HG03097 (cell line): ENCODE measurements around the gene FHIP2A.
A peak's percentile ranks its signal among the peaks of the same experiment; 100 is the strongest.
"Not testable (repeated sequence)": the region's sequence is repeated elsewhere in the genome, so short reads cannot be mapped to it uniquely, and the experiment has no call there.

Experiments
- ATAC-seq: cut with Tn5 transposase; IDR thresholded peaks from one replicate; pipeline ENCODE4 v1.9.1; 2021; ENCODE audit not compliant: unreplicated experiment, low FRiP score

FHIP2A gene

GRCh38 chr10:114811862-114812261 lies 9.7 kb upstream of the FHIP2A start:
- no peak for ATAC-seq

- ATAC-seq, result no peak
Measured at GRCh38 chr10:114815791-114816190, 5.8 kb upstream of the FHIP2A start.

- ATAC-seq, result no peak
Measured at GRCh38 chr10:114816308-114816707, 5.3 kb upstream of the FHIP2A start.

- no peak for ATAC-seq
Measured at GRCh38 chr10:114819322-114819721, 2.3 kb upstream of the FHIP2A start.

DNA sequence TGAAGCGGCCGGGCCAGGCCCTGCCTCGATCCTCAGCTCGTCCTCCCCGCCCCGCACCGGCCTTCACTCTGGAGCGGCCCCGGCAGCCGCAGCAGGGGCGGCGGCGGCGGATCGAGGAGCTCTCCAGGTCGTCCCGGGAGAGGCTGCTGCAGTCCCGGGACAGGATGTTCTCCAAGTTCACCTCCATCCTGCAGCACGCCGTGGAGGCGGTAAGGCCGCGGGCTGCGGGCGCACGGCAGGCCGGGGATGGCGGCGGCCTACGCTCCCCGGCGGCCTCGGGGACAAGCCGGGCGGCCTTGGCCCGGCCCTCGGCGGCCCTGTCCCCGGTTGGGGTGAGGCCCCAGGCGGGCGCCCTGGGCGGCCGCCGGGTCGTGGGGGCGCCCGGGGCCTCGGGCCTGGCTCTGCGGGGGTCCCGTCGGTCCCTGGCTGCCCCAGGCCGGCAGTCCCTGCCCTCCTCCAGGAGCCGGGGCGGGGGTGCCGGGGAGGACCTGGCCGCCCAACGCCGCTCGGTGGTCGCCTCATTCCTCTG lies 399 bp downstream of the FHIP2A start:
- peak; percentile 34 for ATAC-seq

GRCh38 chr10:114822444-114823076 lies 980 bp downstream of the FHIP2A start:
- peak; percentile 18 for ATAC-seq

- ATAC-seq, result no peak
Measured at GRCh38 chr10:114823077-114823463, 1.5 kb downstream of the FHIP2A start.

DNA sequence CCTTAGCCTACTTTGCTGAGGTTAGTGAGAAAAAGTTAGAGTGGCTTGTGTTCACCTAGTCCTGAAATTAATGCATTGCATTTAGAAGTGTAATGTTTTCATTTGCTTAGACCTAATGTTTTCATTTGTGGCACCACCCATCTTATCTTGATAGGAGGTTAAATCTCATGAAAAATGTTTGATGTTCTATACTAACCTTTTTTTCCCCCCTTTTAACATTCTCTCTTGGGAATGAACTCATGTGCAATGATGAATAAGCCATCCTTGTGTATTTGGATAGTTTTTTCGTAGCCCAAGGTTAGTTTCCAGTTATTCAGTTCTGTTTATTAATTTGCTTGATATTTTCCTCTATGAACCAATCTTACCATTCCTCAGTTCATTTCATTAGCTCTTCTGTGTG lies 2.8 kb downstream of the FHIP2A start:
- no peak for ATAC-seq

DNA sequence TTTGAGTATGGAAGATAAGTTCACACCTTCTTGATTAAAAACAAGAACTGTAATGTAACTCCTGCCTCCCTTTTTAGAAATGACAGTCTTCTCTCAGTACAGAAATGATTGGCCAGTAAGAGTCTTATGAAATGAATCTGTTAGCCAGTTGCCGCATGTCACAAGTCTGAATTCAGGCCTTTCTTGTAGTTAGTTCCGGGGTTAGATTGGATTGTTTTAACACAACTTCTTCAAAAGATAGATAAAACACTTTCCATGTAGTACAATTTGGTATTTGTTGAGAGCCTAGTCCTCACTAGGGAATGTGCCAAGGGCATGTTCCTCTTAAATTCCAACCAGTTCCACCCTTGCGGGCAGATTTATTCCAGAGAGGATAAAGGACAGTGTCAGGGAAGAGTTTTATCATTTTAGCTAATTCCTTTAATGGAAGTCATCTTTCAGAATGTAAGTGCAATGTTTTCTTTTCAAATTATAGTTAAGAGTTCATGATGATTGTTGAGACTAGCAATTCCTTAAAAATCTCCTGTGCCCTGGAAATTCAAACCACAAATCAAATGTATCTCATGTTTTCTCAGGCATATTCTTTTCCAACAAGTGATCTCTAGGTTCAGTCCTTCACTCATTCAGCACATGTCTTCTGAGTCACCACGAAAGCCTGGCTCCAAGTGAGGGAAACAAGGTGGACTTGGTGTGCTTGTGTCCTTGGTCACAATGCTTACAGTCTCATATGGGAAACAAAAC lies 4.1 kb downstream of the FHIP2A start:
- peak; percentile 45 for ATAC-seq

DNA sequence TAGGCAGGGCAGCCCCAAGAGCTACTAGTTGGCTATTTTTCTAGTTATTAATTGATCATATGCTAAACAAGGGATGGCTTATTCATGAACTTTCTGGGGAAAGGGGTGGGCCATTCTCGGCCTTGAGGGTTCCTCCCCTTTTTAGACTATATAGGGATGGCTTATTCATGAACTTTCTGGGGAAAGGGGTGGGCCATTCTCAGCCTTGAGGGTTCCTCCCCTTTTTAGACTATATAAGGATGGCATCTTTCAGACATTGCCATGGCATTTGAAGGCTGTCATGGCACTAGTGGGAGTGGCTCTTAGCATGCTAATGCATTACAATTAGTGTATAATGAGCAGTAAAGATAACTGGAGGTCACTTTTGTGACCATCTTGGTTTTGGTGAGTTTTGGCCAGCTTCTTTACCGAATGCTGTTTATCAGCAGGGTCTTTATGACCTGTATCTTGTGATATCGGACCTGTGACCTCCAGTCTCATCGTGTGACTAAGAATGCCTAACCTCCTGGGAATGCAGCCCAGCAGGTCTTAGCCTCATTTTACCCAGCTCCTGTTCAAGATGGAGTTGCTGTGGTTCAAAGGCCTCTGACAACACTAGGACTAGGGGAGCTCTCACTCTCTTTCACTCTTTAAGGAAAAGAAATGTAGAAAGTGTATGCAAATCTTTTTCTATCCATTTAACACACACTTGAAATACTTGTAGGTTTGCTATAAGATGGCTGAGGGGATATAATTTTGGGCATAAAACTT lies 7.8 kb downstream of the FHIP2A start:
- ATAC-seq, result no peak

- ATAC-seq, result no peak
Measured at GRCh38 chr10:114831186-114831867, 9.7 kb downstream of the FHIP2A start.

GRCh38 chr10:114837690-114838089 lies 16.1 kb downstream of the FHIP2A start:
- ATAC-seq, result no peak

DNA sequence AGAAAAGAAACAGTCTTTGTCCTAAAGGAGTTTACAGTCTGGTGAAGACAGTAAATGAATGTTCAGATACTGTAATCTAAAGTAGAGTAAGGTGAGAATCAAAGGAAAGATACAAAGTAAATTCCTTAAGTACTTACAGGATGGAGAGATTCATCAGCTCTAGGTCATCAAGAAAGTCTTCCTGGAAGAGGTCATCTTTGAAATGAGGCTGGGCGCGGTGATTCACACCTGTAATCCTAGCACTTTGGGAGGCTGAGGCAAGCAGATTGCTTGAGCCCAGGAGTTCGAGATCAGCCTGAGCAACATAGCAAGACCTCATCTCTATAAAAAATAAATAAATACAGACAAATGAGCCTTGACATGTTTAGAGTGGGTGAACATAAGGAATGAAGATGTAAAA lies 18.3 kb downstream of the FHIP2A start:
- ATAC-seq, result no peak

- no peak for ATAC-seq
Measured at GRCh38 chr10:114845978-114846693, 24.6 kb downstream of the FHIP2A start.

DNA sequence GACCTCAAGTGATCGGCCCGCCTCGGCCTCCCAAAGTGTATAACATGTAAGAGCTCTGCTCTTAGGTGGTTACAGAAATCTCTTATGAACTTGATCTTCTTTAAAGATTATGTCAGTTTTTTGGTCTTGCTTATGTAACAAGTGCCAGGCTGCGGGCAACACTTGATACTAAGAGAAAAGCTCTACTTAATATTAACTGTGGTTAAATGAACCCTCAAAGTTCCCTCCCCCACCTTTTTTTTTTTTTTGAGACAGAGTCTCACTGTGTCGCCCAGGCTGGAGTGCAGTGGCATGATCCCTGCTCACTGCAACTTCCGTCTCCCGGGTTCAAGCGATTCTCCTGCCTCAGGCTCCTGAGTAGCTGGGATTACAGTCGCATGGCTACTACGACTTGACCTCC lies 25.9 kb downstream of the FHIP2A start:
- ATAC-seq, result not testable (repeated sequence)

- ATAC-seq, result no peak
Measured at GRCh38 chr10:114849674-114850073, 28.1 kb downstream of the FHIP2A start.

DNA sequence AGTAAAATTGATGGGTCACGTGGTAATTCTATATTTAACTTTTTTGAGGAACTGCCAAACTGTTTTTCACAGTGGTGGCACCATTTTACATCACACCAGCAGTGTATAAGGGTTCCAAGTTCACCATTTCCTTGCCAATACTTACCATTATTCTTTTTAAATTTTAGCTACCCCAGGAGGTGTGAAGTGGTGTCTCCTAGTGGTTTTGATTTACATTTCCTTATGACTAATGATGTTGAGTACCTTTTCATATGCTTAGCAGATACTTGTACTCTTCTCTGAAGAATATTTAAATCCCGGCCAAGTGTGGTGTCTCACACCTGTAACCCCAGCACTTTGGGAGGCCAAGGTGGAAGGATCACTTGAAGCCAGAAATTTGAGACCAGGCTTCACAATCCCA lies 28.5 kb downstream of the FHIP2A start:
- ATAC-seq, result no peak

DNA sequence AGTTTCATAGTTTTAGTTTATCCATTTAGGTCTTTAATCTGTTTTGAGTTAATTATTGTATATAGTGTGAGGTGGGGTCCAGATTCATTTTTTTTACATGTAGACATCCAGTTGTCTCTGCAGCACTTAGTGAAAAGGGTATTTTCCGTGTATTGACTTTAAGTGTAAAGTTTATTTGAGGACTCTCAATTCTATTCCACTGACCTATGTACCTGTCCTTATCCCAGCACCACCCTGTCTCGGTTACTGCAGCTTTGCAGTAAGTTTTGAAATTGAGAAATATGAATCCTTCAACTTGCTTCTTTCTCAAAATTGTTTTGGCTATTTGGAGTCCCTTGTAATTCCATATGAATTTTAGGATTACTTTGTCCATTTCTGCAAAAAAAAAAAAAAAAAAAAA lies 29.8 kb downstream of the FHIP2A start:
- ATAC-seq, result no peak

GRCh38 chr10:114852197-114852596 lies 30.6 kb downstream of the FHIP2A start:
- ATAC-seq, result no peak

- no peak for ATAC-seq
Measured at GRCh38 chr10:114854906-114855305, 33.3 kb downstream of the FHIP2A start.
